HL-60/S4 (cell line): ENCODE measurements around the gene IGFBP7.

Experiments used
- in situ Hi-C: fragments of 300-500 bp; cut with MboI; formaldehyde crosslinking; loops from 2 replicates; pipeline ENCODE4 v1.14.3; 2022; ENCODE audit warnings: low sequenced_read_pairs

The IGFBP7 gene

GRCh38 chr4:57132743-57133137 lies 22.6 kb upstream of the IGFBP7 start:
- in situ Hi-C loops, result no loop called here

- in situ Hi-C loops, result no loop called here
These were observed 21.9 kb upstream of the IGFBP7 start for GRCh38 chr4:57131849-57132742.

GRCh38 chr4:57129477-57129876 lies 19.3 kb upstream of the IGFBP7 start:
- in situ Hi-C loops, result no loop called here

GRCh38 chr4:57127361-57127760 lies 17.2 kb upstream of the IGFBP7 start:
- in situ Hi-C loops, result no loop called here

- in situ Hi-C loops, result no loop called here
These were observed 15.8 kb upstream of the IGFBP7 start for GRCh38 chr4:57125996-57126395.

- in situ Hi-C loops, result no loop called here
These were observed 14.0 kb upstream of the IGFBP7 start for GRCh38 chr4:57124145-57124544.

- in situ Hi-C loops, result no loop called here
These were observed 12.8 kb upstream of the IGFBP7 start for GRCh38 chr4:57122959-57123358.

- in situ Hi-C loops, result no loop called here
These were observed 9.0 kb upstream of the IGFBP7 start for GRCh38 chr4:57119054-57119651.

- in situ Hi-C loops, result no loop called here
These were observed 7.3 kb upstream of the IGFBP7 start for GRCh38 chr4:57117491-57117890.

- in situ Hi-C loops, result no loop called here
These were observed 6.1 kb upstream of the IGFBP7 start for GRCh38 chr4:57116245-57116644.

GRCh38 chr4:57114973-57115372 lies 4.8 kb upstream of the IGFBP7 start:
- in situ Hi-C loops, result no loop called here

GRCh38 chr4:57113870-57114269 lies 3.7 kb upstream of the IGFBP7 start:
- in situ Hi-C loops, result no loop called here

GRCh38 chr4:57110640-57111511 lies 691 bp upstream of the IGFBP7 start:
- in situ Hi-C loops, result no loop called here

GRCh38 chr4:57109411-57109846 lies 756 bp downstream of the IGFBP7 start:
- in situ Hi-C loops, result no loop called here

GRCh38 chr4:57106181-57106580 lies 4.0 kb downstream of the IGFBP7 start:
- in situ Hi-C loops, result no loop called here

GRCh38 chr4:57104706-57105560 lies 5.3 kb downstream of the IGFBP7 start:
- in situ Hi-C loops, result no loop called here

- in situ Hi-C loops, result no loop called here
These were observed 7.1 kb downstream of the IGFBP7 start for GRCh38 chr4:57103051-57103450.

- in situ Hi-C loops, result no loop called here
These were observed 8.0 kb downstream of the IGFBP7 start for GRCh38 chr4:57102050-57102624.

GRCh38 chr4:57100979-57101651 lies 9.1 kb downstream of the IGFBP7 start:
- in situ Hi-C loops, result no loop called here

- in situ Hi-C loops, result no loop called here
These were observed 10.8 kb downstream of the IGFBP7 start for GRCh38 chr4:57099363-57099762.
